ENCODE data around the gene CDA. TPM values are rescaled to one million over a fixed set of nuclear protein-coding genes. Genes with fewer than 3 reads are reported as not detected.

CDA gene
- total and polyA plus RNA-seq, 9 of the 15 experiments (the other 6 are each of a cell fraction or from before 2014, with no cell fraction given): not detected

- no peaks in the 10 kb centered on the region for H3K36me3 ChIP-seq (ENCODE audit: control insufficient read depth, insufficient read depth, low read length)
- H3K4me1 ChIP-seq (replicated peaks in 1 of 2; ENCODE audit: control insufficient read depth in 2 of 2, insufficient read depth in 2 of 2, low read length in 2 of 2): peaks cover 2 to 6% of the 10 kb centered on the region in 2 experiments; a peak in 2 of 5 replicates
- no peaks in the 10 kb centered on the region for H3K79me2 ChIP-seq (ENCODE audit: control insufficient read depth, insufficient read depth, low read length)
- no peaks in the 10 kb centered on the region for H3K9me3 ChIP-seq (replicated peaks; ENCODE audit: control insufficient read depth, insufficient read depth, low read depth, low read length)
- H3K4me3 ChIP-seq: no peak overlapping the region
- no peak for TF ChIP-seq PURB (CRISPR knock-in tag; IDR thresholded peaks at IDR 0.05; ENCODE audit: low read depth)
- POLR2A ChIA-PET: interaction anchor here (0.7 to 1.6 kb wide), 5 partner anchors 9 to 42 kb away, joined by 3 to 4 read pairs (median 3); no protein-coding TSS in a partner anchor
- CTCF ChIA-PET (ENCODE audit: low intra/inter-chr PET ratio): no interaction called here
- no peak overlapping the region for H2AFZ ChIP-seq (ENCODE audit: low read depth, low read length)
- 21% methylated on average over 6 of the region's 6 CpGs for WGBS (ENCODE audit: insufficient coverage, low coverage, missing lambda C conversion rate)
- intact Hi-C loops (cut with micrococcal nuclease) (no loop called here), in situ Hi-C loops (cut with MboI) (no loop called here)
- no peaks in the 10 kb centered on the region for H3K9me1 ChIP-seq (ENCODE audit: control insufficient read depth, insufficient read depth, low read length)
- no peak overlapping the region for H3K27ac ChIP-seq (ENCODE audit: extremely low read depth, low read depth, low read length)
- no peak overlapping the region for H3K4me2 ChIP-seq (ENCODE audit: insufficient read depth, low read length)
- peaks cover 23 to 24% of the 10 kb centered on the region in 2 experiments for H3K27me3 ChIP-seq (ENCODE audit: control insufficient read depth in 2 of 2, insufficient read depth in 2 of 2, low read length in 2 of 2)
- FAIRE-seq (no peak), ATAC-seq (no peak), DNase-seq (ENCODE audit: extremely low read depth in 1 of 4, low spot score in 3 of 4) (no peak)
- H4K20me1 ChIP-seq (replicated peaks; ENCODE audit: control insufficient read depth, insufficient read depth, low read length): no peaks in the 10 kb centered on the region
- no peak overlapping the region for H3K9ac ChIP-seq (ENCODE audit: insufficient read depth in 1 of 2, low read depth in 2 of 2, low read length in 2 of 2)
- no TSS peak for BruUV-seq (replicated peaks)
Observed at GRCh38 chr1:20609541-20609940, 20.6 kb downstream of the CDA start.

GRCh38 chr1:20610970-20611369, 22.1 kb downstream of the CDA start:
- peaks cover 2 to 6% of the 10 kb centered on the region in 2 experiments; a peak in 2 of 5 replicates for H3K4me1 ChIP-seq (replicated peaks in 1 of 2; ENCODE audit: control insufficient read depth in 2 of 2, insufficient read depth in 2 of 2, low read length in 2 of 2)
- H3K27ac ChIP-seq (ENCODE audit: extremely low read depth, low read depth, low read length): no peak overlapping the region
- intact Hi-C loops (cut with micrococcal nuclease) (no loop called here), in situ Hi-C loops (cut with MboI) (no loop called here)
- H3K9ac ChIP-seq (ENCODE audit: insufficient read depth in 1 of 2, low read depth in 2 of 2, low read length in 2 of 2): no peak overlapping the region
- no peak overlapping the region for H2AFZ ChIP-seq (ENCODE audit: low read depth, low read length)
- H3K4me2 ChIP-seq (ENCODE audit: insufficient read depth, low read length): no peak overlapping the region
- peaks cover 19 to 23% of the 10 kb centered on the region in 2 experiments for H3K27me3 ChIP-seq (ENCODE audit: control insufficient read depth in 2 of 2, insufficient read depth in 2 of 2, low read length in 2 of 2)
- BruUV-seq (replicated peaks): no TSS peak
- no peak overlapping the region for H3K4me3 ChIP-seq
- no peak for DNase-seq (ENCODE audit: extremely low read depth in 1 of 4, low spot score in 3 of 4)
- no peaks in the 10 kb centered on the region for H4K20me1 ChIP-seq (replicated peaks; ENCODE audit: control insufficient read depth, insufficient read depth, low read length)
- H3K9me3 ChIP-seq (replicated peaks; ENCODE audit: control insufficient read depth, insufficient read depth, low read depth, low read length): no peaks in the 10 kb centered on the region
- no peaks in the 10 kb centered on the region for H3K9me1 ChIP-seq (ENCODE audit: control insufficient read depth, insufficient read depth, low read length)
- FAIRE-seq: no peak
- ChIA-PET POLR2A (no interaction called here), CTCF (ENCODE audit: low intra/inter-chr PET ratio) (no interaction called here)
- H3K79me2 ChIP-seq (ENCODE audit: control insufficient read depth, insufficient read depth, low read length): no peaks in the 10 kb centered on the region
- ATAC-seq: no peak
- no peaks in the 10 kb centered on the region for H3K36me3 ChIP-seq (ENCODE audit: control insufficient read depth, insufficient read depth, low read length)
- 14% methylated on average over 2 of the region's 2 CpGs for WGBS (ENCODE audit: insufficient coverage, low coverage, missing lambda C conversion rate)
- no peak for TF ChIP-seq ZNF695 (CRISPR knock-in tag; IDR thresholded peaks at IDR 0.05)
- TF ChIP-seq COPS2 (conservative IDR thresholded peaks at IDR 0.05): no peak
- no peak for TF ChIP-seq ZZZ3 (IDR thresholded peaks at IDR 0.05)
- TF ChIP-seq, protein P1, sequence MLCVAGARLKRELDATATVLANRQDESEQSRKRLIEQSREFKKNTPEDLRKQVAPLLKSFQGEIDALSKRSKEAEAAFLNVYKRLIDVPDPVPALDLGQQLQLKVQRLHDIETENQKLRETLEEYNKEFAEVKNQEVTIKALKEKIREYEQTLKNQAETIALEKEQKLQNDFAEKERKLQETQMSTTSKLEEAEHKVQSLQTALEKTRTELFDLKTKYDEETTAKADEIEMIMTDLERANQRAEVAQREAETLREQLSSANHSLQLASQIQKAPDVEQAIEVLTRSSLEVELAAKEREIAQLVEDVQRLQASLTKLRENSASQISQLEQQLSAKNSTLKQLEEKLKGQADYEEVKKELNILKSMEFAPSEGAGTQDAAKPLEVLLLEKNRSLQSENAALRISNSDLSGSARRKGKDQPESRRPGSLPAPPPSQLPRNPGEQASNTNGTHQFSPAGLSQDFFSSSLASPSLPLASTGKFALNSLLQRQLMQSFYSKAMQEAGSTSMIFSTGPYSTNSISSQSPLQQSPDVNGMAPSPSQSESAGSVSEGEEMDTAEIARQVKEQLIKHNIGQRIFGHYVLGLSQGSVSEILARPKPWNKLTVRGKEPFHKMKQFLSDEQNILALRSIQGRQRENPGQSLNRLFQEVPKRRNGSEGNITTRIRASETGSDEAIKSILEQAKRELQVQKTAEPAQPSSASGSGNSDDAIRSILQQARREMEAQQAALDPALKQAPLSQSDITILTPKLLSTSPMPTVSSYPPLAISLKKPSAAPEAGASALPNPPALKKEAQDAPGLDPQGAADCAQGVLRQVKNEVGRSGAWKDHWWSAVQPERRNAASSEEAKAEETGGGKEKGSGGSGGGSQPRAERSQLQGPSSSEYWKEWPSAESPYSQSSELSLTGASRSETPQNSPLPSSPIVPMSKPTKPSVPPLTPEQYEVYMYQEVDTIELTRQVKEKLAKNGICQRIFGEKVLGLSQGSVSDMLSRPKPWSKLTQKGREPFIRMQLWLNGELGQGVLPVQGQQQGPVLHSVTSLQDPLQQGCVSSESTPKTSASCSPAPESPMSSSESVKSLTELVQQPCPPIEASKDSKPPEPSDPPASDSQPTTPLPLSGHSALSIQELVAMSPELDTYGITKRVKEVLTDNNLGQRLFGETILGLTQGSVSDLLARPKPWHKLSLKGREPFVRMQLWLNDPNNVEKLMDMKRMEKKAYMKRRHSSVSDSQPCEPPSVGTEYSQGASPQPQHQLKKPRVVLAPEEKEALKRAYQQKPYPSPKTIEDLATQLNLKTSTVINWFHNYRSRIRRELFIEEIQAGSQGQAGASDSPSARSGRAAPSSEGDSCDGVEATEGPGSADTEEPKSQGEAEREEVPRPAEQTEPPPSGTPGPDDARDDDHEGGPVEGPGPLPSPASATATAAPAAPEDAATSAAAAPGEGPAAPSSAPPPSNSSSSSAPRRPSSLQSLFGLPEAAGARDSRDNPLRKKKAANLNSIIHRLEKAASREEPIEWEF (CRISPR knock-in tag; IDR thresholded peaks at IDR 0.05): no peak
- no peak for TF ChIP-seq SMARCB1 (IDR thresholded peaks at IDR 0.05; ENCODE audit: insufficient read length, low read depth)
- no peak for TF ChIP-seq BRD4 (IDR thresholded peaks at IDR 0.05)
- no peak for TF ChIP-seq PHTF2 (CRISPR knock-in tag; IDR thresholded peaks at IDR 0.05)
- no peak for TF ChIP-seq SNRNP70 (optimal IDR thresholded peaks at IDR 0.05; ENCODE audit: low read depth, low read length)
